IMR-90 (cell line): Measurements from ENCODE around the gene PRKAG2. TPM values are rescaled to one million over a fixed set of nuclear protein-coding genes. Genes with fewer than 3 reads are reported as not detected.

Experiments used
- ATAC-seq: fragments of 200-7000 bp; cut with Tn5 transposase; 2 replicates; pipeline ENCODE4 v1.9.1; 2020; ENCODE audit warnings: low read depth, mild to moderate bottlenecking, moderate library complexity
- BruUV-seq: library from RNA; stranded (reverse); fragments of 400-500 nt; replicated peaks from 2 replicates; lab custom pipeline; 2021; lab: Mats Ljungman, UMichigan
- CTCF ChIA-PET: fragments of 300-600 bp; formaldehyde crosslinking; extraction: SDS; loops from one replicate; lab custom pipeline; 2021; ENCODE audit warnings: antibody characterized with exemption; lab: Yijun Ruan, JAX
- POLR2A ChIA-PET: fragments of 300-600 bp; sonication (Branson Sonifier 250); formaldehyde crosslinking; loops from one replicate; lab custom pipeline; 2022; ENCODE audit warnings: antibody characterized with exemption; ENCODE audit not compliant: unreplicated experiment; lab: Charles Lee
- DNase-seq: peaks from one replicate; pipeline ENCODE4 v3.0.0; 2013
- H2AFZ ChIP-seq: replicated peaks from 2 replicates; pipeline ENCODE3; 2013; ENCODE audit warnings: low read length, mild to moderate bottlenecking; ENCODE audit not compliant: poor library complexity
- H2AK5ac ChIP-seq: 2 replicates; pipeline ENCODE4 v1.6.1; 2013; ENCODE audit warnings: low read depth, low read length, inconsistent platforms
- H2AK9ac ChIP-seq: replicated peaks from 2 replicates; pipeline ENCODE3; 2013; ENCODE audit warnings: mild to moderate bottlenecking, low read depth, low read length, moderate library complexity; ENCODE audit not compliant: poor library complexity
- H2BK120ac ChIP-seq: 2 replicates; pipeline ENCODE4 v1.6.1; 2013; ENCODE audit warnings: low read depth, low read length, inconsistent platforms
- H2BK15ac ChIP-seq: 3 replicates; pipeline ENCODE4 v1.6.1; 2013; ENCODE audit warnings: low read depth, low read length, inconsistent platforms
- H2BK20ac ChIP-seq: 2 replicates; pipeline ENCODE4 v1.6.1; 2013; ENCODE audit warnings: low read depth, mild to moderate bottlenecking, inconsistent platforms, low read length, moderate library complexity
- H2BK5ac ChIP-seq: 2 replicates; pipeline ENCODE4 v1.6.1; 2013; ENCODE audit warnings: mild to moderate bottlenecking, low read depth, low read length, inconsistent platforms; ENCODE audit not compliant: poor library complexity, severe bottlenecking
- H3K14ac ChIP-seq: replicated peaks from 2 replicates; pipeline ENCODE4 v1.6.1; 2013; ENCODE audit warnings: low read depth, low read length, inconsistent platforms
- H3K18ac ChIP-seq: 2 replicates; pipeline ENCODE4 v1.6.1; 2013; ENCODE audit warnings: low read depth, low read length, control low read depth
- H3K23ac ChIP-seq: 2 replicates; pipeline ENCODE4 v1.6.1; 2013; ENCODE audit warnings: low read depth, low read length, inconsistent platforms
- H3K27ac ChIP-seq: 2 replicates; pipeline ENCODE4 v1.5.1; 2013; ENCODE audit warnings: mild to moderate bottlenecking, control low read depth, low read length; ENCODE audit not compliant: insufficient read depth
- H3K27me3 ChIP-seq: 2 replicates; pipeline ENCODE4 v1.6.1; 2013; ENCODE audit warnings: low read length; ENCODE audit not compliant: control insufficient read depth, insufficient read depth
- H3K36me3 ChIP-seq: 2 replicates; pipeline ENCODE4 v1.6.1; 2013; ENCODE audit warnings: low read length, mixed read lengths; ENCODE audit not compliant: control insufficient read depth, insufficient read depth
- H3K4ac ChIP-seq: 2 replicates; pipeline ENCODE4 v1.6.1; 2013; ENCODE audit warnings: low read depth, low read length, inconsistent platforms
- H3K4me1 ChIP-seq: 2 replicates; pipeline ENCODE4 v1.6.1; 2013; ENCODE audit warnings: low read length, mixed read lengths; ENCODE audit not compliant: control insufficient read depth, insufficient read depth
- H3K4me2 ChIP-seq: 2 replicates; pipeline ENCODE4 v1.6.1; 2013; ENCODE audit warnings: low read depth, mild to moderate bottlenecking, control low read depth, low read length, moderate library complexity
- H3K4me3 ChIP-seq: 2 replicates; pipeline ENCODE4 v1.5.1; 2013; ENCODE audit warnings: low read depth, mild to moderate bottlenecking, control low read depth, low read length, moderate library complexity; ENCODE audit not compliant: insufficient read depth
- H3K56ac ChIP-seq: 2 replicates; pipeline ENCODE4 v1.6.1; 2013; ENCODE audit warnings: low read length, inconsistent platforms; ENCODE audit not compliant: insufficient read depth; ENCODE audit errors: extremely low read depth
- H3K79me1 ChIP-seq, 2 experiments: 2 replicates each; pipeline ENCODE4 v1.6.1; 2013; ENCODE audit warnings: low read length in 2 of 2, inconsistent platforms in 1 of 2, low read depth in 1 of 2
- H3K9ac ChIP-seq: 2 replicates; pipeline ENCODE4 v1.6.1; 2013; ENCODE audit warnings: low read depth, low read length, control low read depth
- H3K9me1 ChIP-seq: 2 replicates; pipeline ENCODE4 v1.6.1; 2013; ENCODE audit warnings: low read length, inconsistent platforms; ENCODE audit not compliant: insufficient read depth
- H3K9me3 ChIP-seq: 2 replicates; pipeline ENCODE4 v1.6.1; 2013; ENCODE audit warnings: low read length; ENCODE audit not compliant: control insufficient read depth, insufficient read depth
- H4K20me1 ChIP-seq: 2 replicates; pipeline ENCODE4 v1.6.1; 2013; ENCODE audit warnings: low read length, inconsistent platforms; ENCODE audit not compliant: insufficient read depth
- H4K5ac ChIP-seq: 2 replicates; pipeline ENCODE4 v1.6.1; 2013; ENCODE audit warnings: mild to moderate bottlenecking, low read depth, low read length, control low read depth
- H4K8ac ChIP-seq, 2 experiments: 2 replicates each; pipeline ENCODE4 v1.6.1; 2013; ENCODE audit warnings: low read depth in 2 of 2, low read length in 2 of 2, control low read depth in 1 of 2, inconsistent platforms in 1 of 2
- H4K91ac ChIP-seq: 2 replicates; pipeline ENCODE4 v1.6.1; 2013; ENCODE audit warnings: low read depth, low read length, inconsistent platforms; ENCODE audit not compliant: insufficient read depth
- BHLHE40 ChIP-seq: fragments of 150-350 bp; IDR thresholded peaks from 2 replicates; pipeline ENCODE4 v1.6.1; 2016; ENCODE audit warnings: mild to moderate bottlenecking, low read depth, low read length
- CEBPB ChIP-seq: IDR thresholded peaks from 2 replicates; pipeline ENCODE4 v1.6.1; 2012; ENCODE audit warnings: low read depth, low read length, improper control_type of control experiment
- FOS ChIP-seq: fragments of 150-350 bp; IDR thresholded peaks from 2 replicates; pipeline ENCODE4 v1.6.1; 2016; ENCODE audit warnings: low read depth, low read length
- MAFK ChIP-seq: IDR thresholded peaks from 2 replicates; pipeline ENCODE4 v1.6.1; 2012; ENCODE audit warnings: low read depth, low read length, improper control_type of control experiment
- MAZ ChIP-seq: IDR thresholded peaks from 2 replicates; pipeline ENCODE4 v1.6.1; 2012; ENCODE audit warnings: low read depth, mild to moderate bottlenecking, low read length, improper control_type of control experiment, moderate library complexity, borderline replicate concordance
- NFE2L2 ChIP-seq: fragments of 150-350 bp; IDR thresholded peaks from 2 replicates; pipeline ENCODE4 v1.6.1; 2016; ENCODE audit warnings: low read depth, mild to moderate bottlenecking, low read length
- RAD21 ChIP-seq: IDR thresholded peaks from 2 replicates; pipeline ENCODE4 v1.6.1; 2012; ENCODE audit warnings: low read length, improper control_type of control experiment
- SMC3 ChIP-seq: fragments of 150-350 bp; IDR thresholded peaks from 2 replicates; pipeline ENCODE4 v1.6.1; 2016; ENCODE audit warnings: low read depth, mild to moderate bottlenecking, antibody characterized with exemption, low read length, moderate library complexity
- WGBS, 2 experiments: methylation state at CpG; one replicate each; pipeline versions ENCODE4 v1.1.5 to v1.1.7; 2013; ENCODE audit warnings: missing lambda C conversion rate in 2 of 2; ENCODE audit not compliant: insufficient read length in 1 of 2; ENCODE audit errors: extremely low coverage in 2 of 2; 5-methylcytosine and 5-hydroxymethylcytosine counted together
- dilution Hi-C: fragments of 300-500 bp; cut with HindIII; formaldehyde crosslinking; loops from one replicate; pipeline ENCODE4 v1.14.3; 2018; ENCODE audit warnings: low sequenced_read_pairs; ENCODE audit not compliant: unreplicated experiment
- in situ Hi-C: fragments of 300-500 bp; cut with MboI; formaldehyde crosslinking; loops from 3 replicates; pipeline ENCODE4 v1.14.3; 2019; ENCODE audit warnings: low sequenced_read_pairs, inconsistent platforms, mixed read lengths
- intact Hi-C: fragments of 100-400 bp; cut with micrococcal nuclease; formaldehyde crosslinking; loops from 2 replicates; pipeline ENCODE4 v1.10.0; 2022
- polyA plus RNA-seq, 3 experiments: library from polyadenylated mRNA; depleted of rRNA; stranded (reverse); fragments of >200 nt; gene quantifications; 2 replicates each; pipeline ENCODE4 v1.2.3, GENCODE V29; 2012; ENCODE audit warnings: low replicate concordance in 1 of 3
- total RNA-seq: library from RNA; depleted of rRNA; stranded (reverse); fragments of >200 nt; gene quantifications from 2 replicates; pipeline ENCODE4 v1.2.3, GENCODE V29; 2012
- TF ChIP-seq, protein P1 (sequence below): fragments of 150-350 bp; IDR thresholded peaks from 2 replicates; pipeline ENCODE4 v1.6.1; 2016; ENCODE audit warnings: low read depth, mild to moderate bottlenecking, low read length, moderate library complexity, borderline replicate concordance
- TF ChIP-seq, protein P2 (sequence below): conservative IDR thresholded peaks from 2 replicates; pipeline ENCODE4 v1.5.1; 2012; ENCODE audit warnings: mild to moderate bottlenecking, low read depth, low read length, improper control_type of control experiment
- TF ChIP-seq, protein P3 (sequence below): fragments of 150-350 bp; IDR thresholded peaks from 2 replicates; pipeline ENCODE4 v1.6.1; 2017; ENCODE audit warnings: mild to moderate bottlenecking, antibody characterized with exemption, low read length, low read depth

The PRKAG2 gene
- total and polyA plus RNA-seq, 2 of the 4 experiments (the other 2 are of a cell fraction): 15.4 to 21.6 TPM

DNA sequence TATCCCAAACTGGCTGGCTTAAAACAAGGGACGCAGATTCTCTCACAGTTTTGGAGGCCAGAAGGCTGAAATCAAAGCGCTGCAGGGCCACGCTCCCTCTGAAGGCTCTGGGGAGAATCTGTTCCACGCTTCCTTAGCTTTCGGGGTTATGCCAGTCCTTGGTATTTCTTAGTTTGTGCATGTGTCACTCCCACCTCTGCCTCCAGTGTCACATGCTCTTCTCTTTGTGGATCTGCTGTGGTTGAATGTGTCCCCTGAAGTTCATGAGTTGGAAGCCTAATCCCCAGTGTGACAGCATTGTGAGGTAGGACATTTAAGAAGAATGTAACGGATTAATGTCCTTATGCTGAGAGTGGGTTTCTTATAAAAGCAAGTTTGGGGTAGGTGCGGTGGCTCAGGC, 327.8 kb downstream of the PRKAG2 start:
- H3K79me1 ChIP-seq: no peaks in the 10 kb centered on the region
- peak overlapping the region; percentile 9 for H2AK9ac ChIP-seq
- H3K18ac ChIP-seq: no peak overlapping the region
- H3K27ac ChIP-seq: no peak overlapping the region
- intact Hi-C loops: no loop called here
- H4K5ac ChIP-seq: no peak overlapping the region
- peaks cover 3% of the 10 kb centered on the region; the same call in 1 of the 2 replicates for H3K4me1 ChIP-seq
- H3K27me3 ChIP-seq: peaks cover 10% of the 10 kb centered on the region
- dilution Hi-C loops: no loop called here
- H2BK5ac ChIP-seq: no peak overlapping the region
- H3K9me1 ChIP-seq: no peaks in the 10 kb centered on the region
- H3K23ac ChIP-seq: no peak overlapping the region
- DNase-seq: no peak
- H3K4ac ChIP-seq: no peak overlapping the region
- no peak overlapping the region for H2BK120ac ChIP-seq
- no peaks in the 10 kb centered on the region for H3K36me3 ChIP-seq
- no peak overlapping the region for H4K8ac ChIP-seq
- TF ChIP-seq RAD21 (no peak), SMC3 (no peak), MAZ (no peak), BHLHE40 (no peak), NFE2L2 (no peak), CEBPB (no peak), MAFK (no peak), FOS (no peak)
- TF ChIP-seq, protein P1, sequence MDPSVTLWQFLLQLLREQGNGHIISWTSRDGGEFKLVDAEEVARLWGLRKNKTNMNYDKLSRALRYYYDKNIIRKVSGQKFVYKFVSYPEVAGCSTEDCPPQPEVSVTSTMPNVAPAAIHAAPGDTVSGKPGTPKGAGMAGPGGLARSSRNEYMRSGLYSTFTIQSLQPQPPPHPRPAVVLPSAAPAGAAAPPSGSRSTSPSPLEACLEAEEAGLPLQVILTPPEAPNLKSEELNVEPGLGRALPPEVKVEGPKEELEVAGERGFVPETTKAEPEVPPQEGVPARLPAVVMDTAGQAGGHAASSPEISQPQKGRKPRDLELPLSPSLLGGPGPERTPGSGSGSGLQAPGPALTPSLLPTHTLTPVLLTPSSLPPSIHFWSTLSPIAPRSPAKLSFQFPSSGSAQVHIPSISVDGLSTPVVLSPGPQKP: no peak
- TF ChIP-seq, protein P2, sequence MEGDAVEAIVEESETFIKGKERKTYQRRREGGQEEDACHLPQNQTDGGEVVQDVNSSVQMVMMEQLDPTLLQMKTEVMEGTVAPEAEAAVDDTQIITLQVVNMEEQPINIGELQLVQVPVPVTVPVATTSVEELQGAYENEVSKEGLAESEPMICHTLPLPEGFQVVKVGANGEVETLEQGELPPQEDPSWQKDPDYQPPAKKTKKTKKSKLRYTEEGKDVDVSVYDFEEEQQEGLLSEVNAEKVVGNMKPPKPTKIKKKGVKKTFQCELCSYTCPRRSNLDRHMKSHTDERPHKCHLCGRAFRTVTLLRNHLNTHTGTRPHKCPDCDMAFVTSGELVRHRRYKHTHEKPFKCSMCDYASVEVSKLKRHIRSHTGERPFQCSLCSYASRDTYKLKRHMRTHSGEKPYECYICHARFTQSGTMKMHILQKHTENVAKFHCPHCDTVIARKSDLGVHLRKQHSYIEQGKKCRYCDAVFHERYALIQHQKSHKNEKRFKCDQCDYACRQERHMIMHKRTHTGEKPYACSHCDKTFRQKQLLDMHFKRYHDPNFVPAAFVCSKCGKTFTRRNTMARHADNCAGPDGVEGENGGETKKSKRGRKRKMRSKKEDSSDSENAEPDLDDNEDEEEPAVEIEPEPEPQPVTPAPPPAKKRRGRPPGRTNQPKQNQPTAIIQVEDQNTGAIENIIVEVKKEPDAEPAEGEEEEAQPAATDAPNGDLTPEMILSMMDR: no peak
- TF ChIP-seq, protein P3, sequence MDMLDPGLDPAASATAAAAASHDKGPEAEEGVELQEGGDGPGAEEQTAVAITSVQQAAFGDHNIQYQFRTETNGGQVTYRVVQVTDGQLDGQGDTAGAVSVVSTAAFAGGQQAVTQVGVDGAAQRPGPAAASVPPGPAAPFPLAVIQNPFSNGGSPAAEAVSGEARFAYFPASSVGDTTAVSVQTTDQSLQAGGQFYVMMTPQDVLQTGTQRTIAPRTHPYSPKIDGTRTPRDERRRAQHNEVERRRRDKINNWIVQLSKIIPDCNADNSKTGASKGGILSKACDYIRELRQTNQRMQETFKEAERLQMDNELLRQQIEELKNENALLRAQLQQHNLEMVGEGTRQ: no peak
- H2BK15ac ChIP-seq: no peak overlapping the region
- ChIA-PET CTCF (no interaction called here), POLR2A (no interaction called here)
- no peaks in the 10 kb centered on the region for H4K20me1 ChIP-seq
- H4K91ac ChIP-seq: no peak overlapping the region
- no peak for ATAC-seq
- H3K14ac ChIP-seq: no peak overlapping the region
- H3K9me3 ChIP-seq: no peaks in the 10 kb centered on the region
- no peak overlapping the region for H3K56ac ChIP-seq
- no peak overlapping the region for H3K4me2 ChIP-seq
- H3K9ac ChIP-seq: no peak overlapping the region
- H2AK5ac ChIP-seq: no peak overlapping the region
- H3K4me3 ChIP-seq: no peak overlapping the region
- no peak overlapping the region for H2BK20ac ChIP-seq
- WGBS, 2 experiments: 100% methylated on average over 1 of the region's 7 CpGs; no CpG with 5 or more reads in 1 of the 2 experiments
- BruUV-seq: no TSS peak
- H2AFZ ChIP-seq: no peak overlapping the region
- in situ Hi-C loops: no loop called here
